Left ventricle myocardium inferior (tissue), 1 donor: ENCODE results near the gene HS3ST5. TPM values are rescaled to one million over a fixed set of nuclear protein-coding genes. Genes with fewer than 3 reads are reported as not detected.

ENCODE experiments used
- DNase-seq: peaks from one replicate; pipeline ENCODE4 v3.0.0-alpha.2; 2020
- H3K27ac ChIP-seq: fragments of 200-600 bp; replicated peaks from 2 replicates; pipeline ENCODE4 v1.8.0; 2021
- H3K27me3 ChIP-seq: fragments of 200-600 bp; 2 replicates; pipeline ENCODE4 v1.8.0; 2021; ENCODE audit warnings: low read depth
- H3K36me3 ChIP-seq: fragments of 200-600 bp; 2 replicates; pipeline ENCODE4 v1.8.0; 2021
- H3K4me1 ChIP-seq: fragments of 200-600 bp; 2 replicates; pipeline ENCODE4 v1.8.0; 2021
- H3K4me3 ChIP-seq: fragments of 200-600 bp; 2 replicates; pipeline ENCODE4 v1.8.0; 2021; ENCODE audit warnings: mild to moderate bottlenecking, moderate library complexity
- H3K9me3 ChIP-seq: fragments of 200-600 bp; replicated peaks from 2 replicates; pipeline ENCODE4 v1.8.0; 2021
- CTCF ChIP-seq: fragments of 200-600 bp; IDR thresholded peaks from 2 replicates; pipeline ENCODE4 v1.8.0; 2021; ENCODE audit warnings: antibody characterized with exemption, mild to moderate bottlenecking, borderline replicate concordance
- intact Hi-C: fragments of 100-400 bp; cut with micrococcal nuclease; formaldehyde crosslinking; loops from one replicate; pipeline ENCODE4 v1.11.0; 2022
- total RNA-seq: library from RNA; stranded (reverse); fragmentation: NEBNext Ultra II Directional; extraction: Animal tissue kit (Norgen Biotek cat#: 25700); gene quantifications from one replicate; pipeline ENCODE4 v1.2.1, GENCODE V29; 2021
- donor health status: DM: no; HTN: yes; CAD: no; lungs with severe emphysema.

The HS3ST5 gene
- total RNA-seq, 1 donor from 2014 or later, result not detected

GRCh38 chr6:114108119-114109002, 234.5 kb downstream of the HS3ST5 start:
- Histone ChIP-seq H3K27me3 (peaks cover 3% of the 10 kb centered on the region), H3K36me3 (no peaks in the 10 kb centered on the region), H3K9me3 (no peaks in the 10 kb centered on the region), H3K4me1 (no peaks in the 10 kb centered on the region), H3K4me3 (no peak overlapping the region), H3K27ac (no peak overlapping the region)
- intact Hi-C loops, result loop anchor here (10.0 kb wide), 1 partner anchor 124 kb away; no protein-coding TSS in a partner anchor
- TF ChIP-seq CTCF, result peak; percentile 63
- peak; percentile 39 for DNase-seq

GRCh38 chr6:114106020-114106419, 236.8 kb downstream of the HS3ST5 start:
- intact Hi-C loops, result loop anchor here (10.0 kb wide), 1 partner anchor 121 kb away; no protein-coding TSS in a partner anchor
- no peak for TF ChIP-seq CTCF
- H3K4me3 ChIP-seq, result no peak overlapping the region

GRCh38 chr6:114101255-114101654, 241.6 kb downstream of the HS3ST5 start:
- intact Hi-C loops, result loop anchor here (10.0 kb wide), 1 partner anchor 116 kb away; no protein-coding TSS in a partner anchor
- no peak for DNase-seq
- H3K36me3 ChIP-seq, result no peaks in the 10 kb centered on the region
- no peaks in the 10 kb centered on the region for H3K9me3 ChIP-seq
- peaks cover 3% of the 10 kb centered on the region for H3K27me3 ChIP-seq
- TF ChIP-seq CTCF, result no peak
- no peak overlapping the region for H3K27ac ChIP-seq
- no peak overlapping the region for H3K4me3 ChIP-seq
- no peaks in the 10 kb centered on the region for H3K4me1 ChIP-seq

More at GRCh38 chr6:114106020-114106419, 236.8 kb downstream of the HS3ST5 start:
- Histone ChIP-seq H3K4me1 (no peaks in the 10 kb centered on the region), H3K27ac (no peak overlapping the region), H3K36me3 (no peaks in the 10 kb centered on the region), H3K27me3 (peaks cover 3% of the 10 kb centered on the region), H3K9me3 (no peaks in the 10 kb centered on the region)
- DNase-seq, result no peak

GRCh38 chr6:114100215-114100994, 242.4 kb downstream of the HS3ST5 start:
- intact Hi-C loops, result loop anchor here (10.0 kb wide), 1 partner anchor 116 kb away; no protein-coding TSS in a partner anchor
- Histone ChIP-seq H3K27ac (no peak overlapping the region), H3K27me3 (peaks cover 3% of the 10 kb centered on the region), H3K4me3 (no peak overlapping the region), H3K4me1 (no peaks in the 10 kb centered on the region), H3K36me3 (no peaks in the 10 kb centered on the region), H3K9me3 (no peaks in the 10 kb centered on the region)
- no peak for TF ChIP-seq CTCF
- DNase-seq, result no peak

GRCh38 chr6:114096561-114097172, 246.2 kb downstream of the HS3ST5 start:
- H3K9me3 ChIP-seq, result no peaks in the 10 kb centered on the region
- no peaks in the 10 kb centered on the region for H3K36me3 ChIP-seq
- no peaks in the 10 kb centered on the region for H3K27me3 ChIP-seq
- DNase-seq, result no peak
- intact Hi-C loops, result no loop called here
- no peak overlapping the region for H3K4me3 ChIP-seq
- no peak overlapping the region for H3K27ac ChIP-seq
- H3K4me1 ChIP-seq, result no peaks in the 10 kb centered on the region
- peak; percentile 81 for TF ChIP-seq CTCF
